Measurements from ENCODE around the gene CDH6.

GRCh38 chr5:31231177-31231838 is 37.8 kb downstream of the CDH6 start:
- TF ChIP-seq JUND (IDR thresholded peaks at IDR 0.05; ENCODE audit: low read depth, low read length), result no peak
- no peak for TF ChIP-seq BRCA1 (IDR thresholded peaks at IDR 0.05; ENCODE audit: low read depth, low read length)
- TF ChIP-seq MTA3 (IDR thresholded peaks at IDR 0.05; ENCODE audit: borderline replicate concordance, low read length), result no peak
- TF ChIP-seq, protein P1, sequence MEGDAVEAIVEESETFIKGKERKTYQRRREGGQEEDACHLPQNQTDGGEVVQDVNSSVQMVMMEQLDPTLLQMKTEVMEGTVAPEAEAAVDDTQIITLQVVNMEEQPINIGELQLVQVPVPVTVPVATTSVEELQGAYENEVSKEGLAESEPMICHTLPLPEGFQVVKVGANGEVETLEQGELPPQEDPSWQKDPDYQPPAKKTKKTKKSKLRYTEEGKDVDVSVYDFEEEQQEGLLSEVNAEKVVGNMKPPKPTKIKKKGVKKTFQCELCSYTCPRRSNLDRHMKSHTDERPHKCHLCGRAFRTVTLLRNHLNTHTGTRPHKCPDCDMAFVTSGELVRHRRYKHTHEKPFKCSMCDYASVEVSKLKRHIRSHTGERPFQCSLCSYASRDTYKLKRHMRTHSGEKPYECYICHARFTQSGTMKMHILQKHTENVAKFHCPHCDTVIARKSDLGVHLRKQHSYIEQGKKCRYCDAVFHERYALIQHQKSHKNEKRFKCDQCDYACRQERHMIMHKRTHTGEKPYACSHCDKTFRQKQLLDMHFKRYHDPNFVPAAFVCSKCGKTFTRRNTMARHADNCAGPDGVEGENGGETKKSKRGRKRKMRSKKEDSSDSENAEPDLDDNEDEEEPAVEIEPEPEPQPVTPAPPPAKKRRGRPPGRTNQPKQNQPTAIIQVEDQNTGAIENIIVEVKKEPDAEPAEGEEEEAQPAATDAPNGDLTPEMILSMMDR (IDR thresholded peaks at IDR 0.05 in 2 of 3, conservative IDR thresholded peaks at IDR 0.05 in 1 of 3; ENCODE audit: control insufficient read depth in 2 of 3, extremely low read depth in 1 of 3, insufficient read depth in 1 of 3, low read depth in 3 of 3, low read length in 3 of 3), result no peak
- no peak for TF ChIP-seq HDAC2 (IDR thresholded peaks at IDR 0.05)
- no peak for TF ChIP-seq POLR2A (IDR thresholded peaks at IDR 0.05; ENCODE audit: low read depth, low read length)
- TF ChIP-seq CBX3 (IDR thresholded peaks at IDR 0.05; ENCODE audit: borderline replicate concordance, low read depth), result no peak
- TF ChIP-seq CREB1 (IDR thresholded peaks at IDR 0.05; ENCODE audit: low read depth), result no peak
- no peak for TF ChIP-seq CHD2 (IDR thresholded peaks at IDR 0.05; ENCODE audit: borderline replicate concordance, low read depth, low read length)
- TF ChIP-seq TAF1 (IDR thresholded peaks at IDR 0.05; ENCODE audit: borderline replicate concordance, low read depth, low read length), result no peak
- no peak for TF ChIP-seq NRF1 (conservative IDR thresholded peaks at IDR 0.05; ENCODE audit: low read depth, low read length)
- no peak for TF ChIP-seq EZH2 (IDR thresholded peaks at IDR 0.05; ENCODE audit: borderline replicate concordance, control insufficient read depth, low read depth, low read length)
- TF ChIP-seq, protein P2, sequence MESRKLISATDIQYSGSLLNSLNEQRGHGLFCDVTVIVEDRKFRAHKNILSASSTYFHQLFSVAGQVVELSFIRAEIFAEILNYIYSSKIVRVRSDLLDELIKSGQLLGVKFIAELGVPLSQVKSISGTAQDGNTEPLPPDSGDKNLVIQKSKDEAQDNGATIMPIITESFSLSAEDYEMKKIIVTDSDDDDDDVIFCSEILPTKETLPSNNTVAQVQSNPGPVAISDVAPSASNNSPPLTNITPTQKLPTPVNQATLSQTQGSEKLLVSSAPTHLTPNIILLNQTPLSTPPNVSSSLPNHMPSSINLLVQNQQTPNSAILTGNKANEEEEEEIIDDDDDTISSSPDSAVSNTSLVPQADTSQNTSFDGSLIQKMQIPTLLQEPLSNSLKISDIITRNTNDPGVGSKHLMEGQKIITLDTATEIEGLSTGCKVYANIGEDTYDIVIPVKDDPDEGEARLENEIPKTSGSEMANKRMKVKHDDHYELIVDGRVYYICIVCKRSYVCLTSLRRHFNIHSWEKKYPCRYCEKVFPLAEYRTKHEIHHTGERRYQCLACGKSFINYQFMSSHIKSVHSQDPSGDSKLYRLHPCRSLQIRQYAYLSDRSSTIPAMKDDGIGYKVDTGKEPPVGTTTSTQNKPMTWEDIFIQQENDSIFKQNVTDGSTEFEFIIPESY (IDR thresholded peaks at IDR 0.05), result no peak
- TF ChIP-seq STAT1 (conservative IDR thresholded peaks at IDR 0.05), result no peak
